OCI-LY3 (cell line): ENCODE measurements around the gene UBQLNL.

Source experiments
- H2AFZ ChIP-seq: fragments of 200-600, 300-600 bp; shearing (Covaris generic); 2 replicates; pipeline ENCODE4 v1.6.0; 2014; ENCODE audit warnings: antibody characterized with exemption, low read depth, low read length
- H3K27ac ChIP-seq: fragments of 200-600, 300-600 bp; sonication (generic); 2 replicates; pipeline ENCODE4 v1.5.1; 2014; ENCODE audit warnings: mild to moderate bottlenecking, low read length, moderate library complexity, mixed read lengths
- H3K27me3 ChIP-seq: fragments of 200-600, 300-600 bp; sonication (generic); 2 replicates; pipeline ENCODE4 v1.6.1; 2014; ENCODE audit warnings: low read depth, low read length, mixed read lengths
- H3K36me3 ChIP-seq: fragments of 200-600, 300-600 bp; sonication (generic); replicated peaks from 2 replicates; pipeline ENCODE3; 2014; ENCODE audit warnings: low read depth, low read length, mixed read lengths
- H3K4me1 ChIP-seq: fragments of 300-600, 200-600 bp; sonication (generic); 2 replicates; pipeline ENCODE4 v1.6.1; 2014; ENCODE audit warnings: low read length, mixed read lengths
- H3K4me2 ChIP-seq: fragments of 200-600, 300-600 bp; sonication (generic); 2 replicates; pipeline ENCODE4 v1.6.1; 2014; ENCODE audit warnings: low read length, mixed read lengths
- H3K4me3 ChIP-seq: fragments of 300-600, 200-600 bp; sonication (generic); 2 replicates; pipeline ENCODE4 v1.5.1; 2014; ENCODE audit warnings: antibody characterized with exemption, mild to moderate bottlenecking, low read length, moderate library complexity
- H3K79me2 ChIP-seq: fragments of 300-600, 200-600 bp; shearing (Covaris generic); 2 replicates; pipeline ENCODE4 v1.6.1; 2014; ENCODE audit warnings: mild to moderate bottlenecking, low read length, mixed read lengths
- H3K9ac ChIP-seq: fragments of 300-600, 200-600 bp; shearing (Covaris generic); 2 replicates; pipeline ENCODE4 v1.6.0; 2014; ENCODE audit warnings: mild to moderate bottlenecking, low read length, moderate library complexity
- H3K9me3 ChIP-seq: fragments of 200-600, 300-600 bp; shearing (Covaris generic); 2 replicates; pipeline ENCODE4 v1.6.1; 2014; ENCODE audit warnings: low read length, mixed read lengths; ENCODE audit not compliant: insufficient read depth
- H4K20me1 ChIP-seq: fragments of 200-600, 300-600 bp; sonication (generic); 2 replicates; pipeline ENCODE4 v1.6.1; 2016; ENCODE audit warnings: low read length, mixed read lengths; ENCODE audit not compliant: insufficient read depth
- EZH2phosphoT487 ChIP-seq: fragments of 200-600 bp; shearing (Covaris generic); IDR thresholded peaks from 2 replicates; pipeline ENCODE4 v1.6.1; 2018; ENCODE audit warnings: antibody characterized with exemption, mixed run types, low read depth
- TF ChIP-seq, protein P1 (sequence below): fragments of 200-600, 300-600 bp; sonication (generic); IDR thresholded peaks from 2 replicates; pipeline ENCODE4 v1.5.1; 2014; ENCODE audit warnings: antibody characterized with exemption, low read length, low read depth

Gene UBQLNL

DNA sequence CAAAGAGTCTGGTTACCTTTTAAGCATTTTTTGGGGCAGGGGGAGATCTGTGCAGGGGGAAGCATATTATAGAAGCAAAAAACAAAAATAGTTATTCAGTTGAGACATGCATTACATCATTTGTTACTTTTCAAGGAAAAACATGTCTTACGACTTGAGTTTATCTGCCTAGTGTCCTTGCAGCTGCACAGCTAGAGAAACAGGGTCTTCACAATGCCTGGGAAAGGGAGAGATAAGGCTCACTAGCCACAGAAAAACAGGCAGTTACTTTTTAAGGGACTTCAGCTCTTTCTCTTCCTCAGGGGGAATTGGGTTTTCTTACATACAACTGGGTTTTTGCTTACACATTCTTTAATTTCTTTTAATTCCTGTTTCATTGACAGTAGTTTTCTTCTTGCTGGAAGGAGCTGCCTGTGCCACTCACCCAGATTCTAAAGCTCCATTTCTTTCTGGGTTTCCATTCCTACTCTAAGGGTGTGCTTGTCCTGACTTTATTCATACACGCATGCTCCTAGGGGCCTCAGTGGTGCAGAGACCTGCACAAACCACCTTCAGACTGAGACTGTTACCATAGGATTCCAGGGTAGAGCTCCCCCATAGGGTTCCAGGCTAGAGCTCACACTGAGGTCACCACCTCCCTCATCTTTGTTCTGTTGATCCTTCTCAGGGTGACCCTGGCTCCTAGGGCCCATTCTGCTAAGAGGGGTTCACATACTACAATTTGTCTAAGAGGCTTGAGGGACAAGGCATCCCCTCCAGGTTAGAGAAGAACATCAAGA lies 14.7 kb upstream of the UBQLNL start:
- Histone ChIP-seq H3K27me3 (peaks cover 14% of the 10 kb centered on the region; the same call in 1 of the 2 replicates), H3K36me3 (no peaks in the 10 kb centered on the region), H3K9ac (no peak overlapping the region), H3K27ac (no peak overlapping the region), H3K4me1 (no peaks in the 10 kb centered on the region), H3K4me3 (no peak overlapping the region), H3K9me3 (no peaks in the 10 kb centered on the region), H3K79me2 (no peaks in the 10 kb centered on the region), H2AFZ (no peak overlapping the region), H4K20me1 (no peaks in the 10 kb centered on the region), H3K4me2 (no peak overlapping the region)
- no peak for TF ChIP-seq EZH2phosphoT487
- TF ChIP-seq, protein P1, sequence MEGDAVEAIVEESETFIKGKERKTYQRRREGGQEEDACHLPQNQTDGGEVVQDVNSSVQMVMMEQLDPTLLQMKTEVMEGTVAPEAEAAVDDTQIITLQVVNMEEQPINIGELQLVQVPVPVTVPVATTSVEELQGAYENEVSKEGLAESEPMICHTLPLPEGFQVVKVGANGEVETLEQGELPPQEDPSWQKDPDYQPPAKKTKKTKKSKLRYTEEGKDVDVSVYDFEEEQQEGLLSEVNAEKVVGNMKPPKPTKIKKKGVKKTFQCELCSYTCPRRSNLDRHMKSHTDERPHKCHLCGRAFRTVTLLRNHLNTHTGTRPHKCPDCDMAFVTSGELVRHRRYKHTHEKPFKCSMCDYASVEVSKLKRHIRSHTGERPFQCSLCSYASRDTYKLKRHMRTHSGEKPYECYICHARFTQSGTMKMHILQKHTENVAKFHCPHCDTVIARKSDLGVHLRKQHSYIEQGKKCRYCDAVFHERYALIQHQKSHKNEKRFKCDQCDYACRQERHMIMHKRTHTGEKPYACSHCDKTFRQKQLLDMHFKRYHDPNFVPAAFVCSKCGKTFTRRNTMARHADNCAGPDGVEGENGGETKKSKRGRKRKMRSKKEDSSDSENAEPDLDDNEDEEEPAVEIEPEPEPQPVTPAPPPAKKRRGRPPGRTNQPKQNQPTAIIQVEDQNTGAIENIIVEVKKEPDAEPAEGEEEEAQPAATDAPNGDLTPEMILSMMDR = no peak

DNA sequence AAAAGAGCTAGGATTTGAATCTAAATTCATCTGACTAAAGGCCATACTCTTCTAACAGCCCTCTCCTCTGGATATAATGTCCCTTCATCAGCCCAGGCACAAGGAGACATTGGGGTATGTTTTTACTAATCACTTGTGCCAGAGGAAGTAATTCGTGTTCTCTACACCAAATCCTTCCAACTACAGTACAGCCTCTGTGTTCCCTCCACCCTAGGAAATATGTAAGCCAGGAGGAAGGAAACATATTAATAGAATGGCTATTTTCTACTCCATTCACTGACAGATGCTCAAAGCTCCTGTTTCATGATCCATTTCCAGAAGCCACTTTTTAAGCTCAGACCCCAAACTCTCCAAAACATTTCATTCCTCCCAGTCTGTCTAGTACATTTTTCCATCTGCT lies 12.0 kb upstream of the UBQLNL start:
- Histone ChIP-seq H3K27me3 (peaks cover 7% of the 10 kb centered on the region; the same call in 1 of the 2 replicates), H3K4me1 (no peaks in the 10 kb centered on the region), H3K9me3 (no peaks in the 10 kb centered on the region), H3K79me2 (no peaks in the 10 kb centered on the region), H3K4me3 (no peak overlapping the region), H3K9ac (no peak overlapping the region), H2AFZ (no peak overlapping the region), H3K27ac (no peak overlapping the region), H3K4me2 (no peak overlapping the region), H3K36me3 (no peaks in the 10 kb centered on the region), H4K20me1 (no peaks in the 10 kb centered on the region)
- TF ChIP-seq EZH2phosphoT487 = no peak
- TF ChIP-seq, protein P1 = no peak

DNA sequence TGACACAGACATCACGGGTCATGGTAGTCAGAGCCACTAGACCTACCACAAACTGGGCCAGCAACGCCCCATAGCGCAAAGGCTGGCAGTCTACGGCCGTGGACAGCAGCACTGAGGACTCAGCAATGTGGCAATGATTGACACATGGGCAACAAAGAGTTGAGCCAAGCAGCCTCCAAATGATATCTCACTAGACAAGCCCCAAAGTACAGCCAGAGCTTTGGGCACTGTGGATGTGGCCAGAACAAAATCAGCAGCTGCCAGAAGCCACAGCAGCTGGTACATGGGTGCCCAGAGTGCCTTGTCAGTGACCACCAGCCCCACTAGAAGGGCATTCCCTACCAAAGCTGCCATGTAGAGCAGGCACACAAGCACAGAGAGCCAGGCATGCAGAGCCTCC lies 11.2 kb upstream of the UBQLNL start:
- no peaks in the 10 kb centered on the region for H3K9me3 ChIP-seq
- no peaks in the 10 kb centered on the region for H3K36me3 ChIP-seq
- no peak overlapping the region for H3K27ac ChIP-seq
- H4K20me1 ChIP-seq = no peaks in the 10 kb centered on the region
- no peak overlapping the region for H3K4me3 ChIP-seq
- no peaks in the 10 kb centered on the region for H3K4me1 ChIP-seq
- TF ChIP-seq, protein P1 = no peak
- TF ChIP-seq EZH2phosphoT487 = no peak
- no peak overlapping the region for H3K9ac ChIP-seq
- H3K79me2 ChIP-seq = no peaks in the 10 kb centered on the region
- H3K27me3 ChIP-seq = 0 out of 2 replicates have a peak, but pooled peaks cover 4% of the 10 kb centered on the region
- H2AFZ ChIP-seq = no peak overlapping the region
- H3K4me2 ChIP-seq = no peak overlapping the region

DNA sequence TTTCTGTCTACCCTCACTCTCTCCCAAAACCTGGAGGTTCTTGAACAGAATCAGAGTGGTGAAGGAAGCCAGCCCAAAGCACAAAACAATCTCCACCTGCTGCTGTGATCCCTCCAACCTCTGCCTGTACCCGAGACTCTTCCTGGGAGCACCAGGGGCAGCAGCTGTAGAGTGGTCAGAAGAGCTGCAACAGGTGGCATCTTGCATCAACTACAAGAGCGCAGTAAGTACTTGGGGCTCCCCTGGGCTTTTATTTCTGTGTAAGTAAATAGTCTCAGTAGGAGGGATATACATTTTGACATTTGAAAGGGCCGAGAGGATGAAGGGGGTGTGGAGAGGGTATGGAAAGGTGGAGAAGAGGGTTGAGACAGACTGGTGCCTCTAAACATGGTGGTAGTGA lies 8.3 kb upstream of the UBQLNL start:
- no peak overlapping the region for H3K27ac ChIP-seq
- TF ChIP-seq EZH2phosphoT487 = no peak
- TF ChIP-seq, protein P1 = no peak

More for the DNA sequence above, 8.3 kb upstream of the UBQLNL start:
- Histone ChIP-seq H3K9ac (no peak overlapping the region), H3K9me3 (no peaks in the 10 kb centered on the region), H3K27me3 (0 out of 2 replicates have a peak, but pooled peaks cover 4% of the 10 kb centered on the region), H3K36me3 (no peaks in the 10 kb centered on the region), H3K4me3 (no peak overlapping the region), H3K4me2 (no peak overlapping the region), H3K79me2 (no peaks in the 10 kb centered on the region), H4K20me1 (no peaks in the 10 kb centered on the region), H2AFZ (no peak overlapping the region), H3K4me1 (no peaks in the 10 kb centered on the region)
